Hematopoietic multipotent progenitor cell treated with erythropoietin and hydrocortisone succinate and interleukin-3 and kit ligand, for 4 days (in vitro differentiated cells): ENCODE data around the gene PLCH1.

Experiments
- DNase-seq: peaks from one replicate; pipeline ENCODE4 v3.0.0-alpha.2; 2015

The PLCH1 gene

GRCh38 chr3:155744626-155745324 is at the start of gene PLCH1:
TSS of gene PLCH1 (minus strand) at chr3:155745071. CDS start at chr3:155704224, 40,847 bp downstream.
- peak; percentile 81 for DNase-seq

GRCh38 chr3:155792532-155792931 is 47.7 kb upstream of the PLCH1 start:
- DNase-seq = no peak

- peak; percentile 69 for DNase-seq
Measured at GRCh38 chr3:155791190-155791589, 46.3 kb upstream of the PLCH1 start.

GRCh38 chr3:155790272-155790925 is 45.5 kb upstream of the PLCH1 start:
- DNase-seq = peak; percentile 70

GRCh38 chr3:155785662-155786295 is 40.9 kb upstream of the PLCH1 start:
- DNase-seq = no peak

- DNase-seq = no peak
Measured at GRCh38 chr3:155782390-155782953, 37.6 kb upstream of the PLCH1 start.

GRCh38 chr3:155780291-155780690 is 35.4 kb upstream of the PLCH1 start:
- no peak for DNase-seq

- no peak for DNase-seq
Measured at GRCh38 chr3:155778462-155778861, 33.6 kb upstream of the PLCH1 start.

GRCh38 chr3:155772801-155773200 is 27.9 kb upstream of the PLCH1 start:
- no peak for DNase-seq

- no peak for DNase-seq
Measured at GRCh38 chr3:155771126-155771525, 26.3 kb upstream of the PLCH1 start.

- no peak for DNase-seq
Measured at GRCh38 chr3:155766206-155766605, 21.3 kb upstream of the PLCH1 start.

GRCh38 chr3:155763870-155764463 is 19.1 kb upstream of the PLCH1 start:
- no peak for DNase-seq

GRCh38 chr3:155760653-155761052 is 15.8 kb upstream of the PLCH1 start:
- DNase-seq = no peak

- no peak for DNase-seq
Measured at GRCh38 chr3:155757577-155757976, 12.7 kb upstream of the PLCH1 start.

GRCh38 chr3:155753038-155753639 is 8.3 kb upstream of the PLCH1 start:
- peak; percentile 85 for DNase-seq

GRCh38 chr3:155748611-155749365 is 3.9 kb upstream of the PLCH1 start:
- no peak for DNase-seq

- no peak for DNase-seq
Measured at GRCh38 chr3:155747946-155748290, 3.0 kb upstream of the PLCH1 start.

- DNase-seq = no peak
Measured at GRCh38 chr3:155747286-155747945, 2.5 kb upstream of the PLCH1 start.

- DNase-seq = peak; percentile 9
Measured at GRCh38 chr3:155746703-155747102, 1.8 kb upstream of the PLCH1 start.

- peak; percentile 40 for DNase-seq
Measured at GRCh38 chr3:155745795-155746550, 1.1 kb upstream of the PLCH1 start.
